ENCODE results near the gene MECP2.

GRCh38 chrX:154050113-154050495, 47.4 kb downstream of the MECP2 start:
- TF ChIP-seq, protein P1, sequence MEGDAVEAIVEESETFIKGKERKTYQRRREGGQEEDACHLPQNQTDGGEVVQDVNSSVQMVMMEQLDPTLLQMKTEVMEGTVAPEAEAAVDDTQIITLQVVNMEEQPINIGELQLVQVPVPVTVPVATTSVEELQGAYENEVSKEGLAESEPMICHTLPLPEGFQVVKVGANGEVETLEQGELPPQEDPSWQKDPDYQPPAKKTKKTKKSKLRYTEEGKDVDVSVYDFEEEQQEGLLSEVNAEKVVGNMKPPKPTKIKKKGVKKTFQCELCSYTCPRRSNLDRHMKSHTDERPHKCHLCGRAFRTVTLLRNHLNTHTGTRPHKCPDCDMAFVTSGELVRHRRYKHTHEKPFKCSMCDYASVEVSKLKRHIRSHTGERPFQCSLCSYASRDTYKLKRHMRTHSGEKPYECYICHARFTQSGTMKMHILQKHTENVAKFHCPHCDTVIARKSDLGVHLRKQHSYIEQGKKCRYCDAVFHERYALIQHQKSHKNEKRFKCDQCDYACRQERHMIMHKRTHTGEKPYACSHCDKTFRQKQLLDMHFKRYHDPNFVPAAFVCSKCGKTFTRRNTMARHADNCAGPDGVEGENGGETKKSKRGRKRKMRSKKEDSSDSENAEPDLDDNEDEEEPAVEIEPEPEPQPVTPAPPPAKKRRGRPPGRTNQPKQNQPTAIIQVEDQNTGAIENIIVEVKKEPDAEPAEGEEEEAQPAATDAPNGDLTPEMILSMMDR (IDR thresholded peaks at IDR 0.05) = no peak
- no peak for TF ChIP-seq POLR2A (IDR thresholded peaks at IDR 0.05)

All from lower leg skin (tissue), 3 donors.